Keratinocyte (primary cell): ENCODE results near the gene ATF6. TPM values are rescaled to one million over a fixed set of nuclear protein-coding genes. Genes with fewer than 3 reads are reported as not detected.

Source experiments
- DNase-seq: peaks from one replicate; pipeline ENCODE4 v3.0.0-alpha.2; 2011; ENCODE audit warnings: low read depth, missing footprints, low spot score
- FAIRE-seq: peaks from 2 replicates; lab custom pipeline; 2011; peaks lifted over from hg19 to GRCh38; lab: Jason Lieb, UNC
- H2AFZ ChIP-seq: 2 replicates; pipeline ENCODE4 v1.6.0; 2012; ENCODE audit warnings: low read length, control low read depth, inconsistent platforms; ENCODE audit not compliant: control insufficient read depth
- H3K27ac ChIP-seq: 2 replicates; pipeline ENCODE4 v1.5.1; 2011; ENCODE audit warnings: low read length; ENCODE audit not compliant: control insufficient read depth, insufficient read depth
- H3K27me3 ChIP-seq: 3 replicates; pipeline ENCODE4 v1.6.0; 2011; ENCODE audit warnings: low read length; ENCODE audit not compliant: control insufficient read depth, insufficient read depth; ENCODE audit errors: extremely low read depth
- H3K36me3 ChIP-seq, 2 experiments: 2 replicates in 1 of 2; 3 replicates in 1 of 2; pipeline ENCODE4 v1.5.1; 2011; ENCODE audit warnings: low read length in 2 of 2, mild to moderate bottlenecking in 1 of 2; ENCODE audit not compliant: control insufficient read depth in 2 of 2, insufficient read depth in 2 of 2; ENCODE audit errors: extremely low read depth in 1 of 2
- H3K4me1 ChIP-seq: 3 replicates; pipeline ENCODE4 v1.5.1; 2011; ENCODE audit warnings: low read length; ENCODE audit not compliant: control insufficient read depth, insufficient read depth; ENCODE audit errors: extremely low read depth
- H3K4me2 ChIP-seq: 3 replicates; pipeline ENCODE4 v1.6.0; 2011; ENCODE audit warnings: low read depth, low read length; ENCODE audit not compliant: control insufficient read depth, insufficient read depth; ENCODE audit errors: extremely low read depth
- H3K4me3 ChIP-seq, 3 experiments: fragments of 200-600 bp in 1 of 3; sonication (generic) in 1 of 3; 2 replicates in 2 of 3; 3 replicates in 1 of 3; pipeline ENCODE4 v1.5.1; 2011 to 2016; ENCODE audit warnings: low read length in 3 of 3, mild to moderate bottlenecking in 3 of 3, control low read depth in 2 of 3, inconsistent platforms in 1 of 3, low read depth in 1 of 3, mixed read lengths in 1 of 3, mixed run types in 1 of 3, moderate library complexity in 1 of 3; ENCODE audit not compliant: control insufficient read depth in 2 of 3, insufficient read depth in 2 of 3; ENCODE audit errors: extremely low read depth in 1 of 3
- H3K79me2 ChIP-seq: 2 replicates; pipeline ENCODE4 v1.6.0; 2012; ENCODE audit warnings: low read length; ENCODE audit not compliant: control insufficient read depth, insufficient read depth
- H3K9ac ChIP-seq: 3 replicates; pipeline ENCODE4 v1.6.0; 2011; ENCODE audit warnings: low read length; ENCODE audit not compliant: control insufficient read depth, insufficient read depth; ENCODE audit errors: extremely low read depth
- H3K9me1 ChIP-seq: 3 replicates; pipeline ENCODE4 v1.6.0; 2011; ENCODE audit warnings: low read length; ENCODE audit not compliant: control insufficient read depth, insufficient read depth; ENCODE audit errors: extremely low read depth
- H3K9me3 ChIP-seq: 2 replicates; pipeline ENCODE4 v1.5.1; 2012; ENCODE audit warnings: low read depth, low read length; ENCODE audit not compliant: control insufficient read depth
- H4K20me1 ChIP-seq: 3 replicates; pipeline ENCODE4 v1.6.0; 2011; ENCODE audit warnings: low read length; ENCODE audit not compliant: control insufficient read depth, insufficient read depth; ENCODE audit errors: extremely low read depth
- EZH2 ChIP-seq: IDR thresholded peaks from one replicate; pipeline ENCODE4 v1.6.1; 2012; ENCODE audit warnings: inconsistent platforms, mild to moderate bottlenecking, low read length, moderate library complexity
- dilution Hi-C: fragments of 300-500 bp; cut with MboI; formaldehyde crosslinking; loops from one replicate; pipeline ENCODE4 v1.7.0; 2020; ENCODE audit warnings: low sequenced_read_pairs; ENCODE audit not compliant: extremely low pct_ligation_motif_present
- polyA plus RNA-seq, 5 experiments: library from polyadenylated mRNA; depleted of rRNA in 3 of 5; stranded (reverse) in 3 of 5; stranded (forward) in 1 of 5; unstranded in 1 of 5; fragments of >200 nt; gene quantifications; 1 replicate in 1 of 5; 2 replicates in 3 of 5; 3 replicates in 1 of 5; pipeline versions ENCODE4 v1.2.1 to v1.2.3, GENCODE V29; 2011 to 2012; ENCODE audit warnings: missing spikeins in 2 of 5, low read depth in 1 of 5, low replicate concordance in 1 of 5
- TF ChIP-seq, protein P1 (sequence below), 3 experiments: IDR thresholded peaks in 1 of 3; conservative IDR thresholded peaks in 1 of 3; optimal IDR thresholded peaks in 1 of 3; 2 replicates in 2 of 3; 3 replicates in 1 of 3; pipeline versions ENCODE3 to v1.5.1; 2011; ENCODE audit warnings: low read length in 3 of 3, mild to moderate bottlenecking in 3 of 3, moderate library complexity in 2 of 3, control low read depth in 1 of 3, inconsistent platforms in 1 of 3; ENCODE audit not compliant: insufficient read depth in 2 of 3; ENCODE audit errors: extremely low read depth in 1 of 3

The ATF6 gene
- polyA plus RNA-seq, 1 donor (not counting 4 experiments of a cell fraction or from before 2014, with no cell fraction given), result 19.7 TPM

DNA sequence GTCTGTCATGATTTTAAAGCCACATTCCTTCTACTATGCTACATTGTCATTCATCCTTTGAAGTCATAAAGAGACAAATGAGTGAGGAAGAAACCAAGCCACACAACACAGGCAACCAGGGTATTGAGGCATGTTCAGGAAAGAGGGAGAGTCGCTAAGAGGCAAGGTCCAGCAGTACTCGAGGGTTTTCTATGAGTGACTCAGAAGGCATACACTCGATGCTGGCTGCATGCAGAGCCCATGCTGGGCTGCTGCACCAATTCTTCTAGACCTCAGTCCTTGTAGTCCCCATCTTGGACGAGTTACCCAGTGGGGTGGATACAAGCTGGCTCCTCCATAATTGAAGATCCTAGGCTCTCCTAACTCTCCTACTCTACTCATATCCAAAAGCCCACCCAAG lies 199.9 kb downstream of the ATF6 start:
- no peak for DNase-seq
- Histone ChIP-seq H3K27me3 (no peaks in the 10 kb centered on the region), H3K27ac (no peak overlapping the region), H3K4me2 (no peak overlapping the region), H3K36me3 (peaks cover 0 to 4% of the 10 kb centered on the region in 2 experiments), H4K20me1 (no peaks in the 10 kb centered on the region), H3K9ac (no peak overlapping the region), H3K9me1 (no peaks in the 10 kb centered on the region), H2AFZ (no peak overlapping the region), H3K4me1 (peaks cover 18% of the 10 kb centered on the region), H3K4me3 (no peak overlapping the region), H3K79me2 (no peaks in the 10 kb centered on the region), H3K9me3 (no peaks in the 10 kb centered on the region)
- no peak for FAIRE-seq
- TF ChIP-seq EZH2, result no peak
- TF ChIP-seq, protein P1, sequence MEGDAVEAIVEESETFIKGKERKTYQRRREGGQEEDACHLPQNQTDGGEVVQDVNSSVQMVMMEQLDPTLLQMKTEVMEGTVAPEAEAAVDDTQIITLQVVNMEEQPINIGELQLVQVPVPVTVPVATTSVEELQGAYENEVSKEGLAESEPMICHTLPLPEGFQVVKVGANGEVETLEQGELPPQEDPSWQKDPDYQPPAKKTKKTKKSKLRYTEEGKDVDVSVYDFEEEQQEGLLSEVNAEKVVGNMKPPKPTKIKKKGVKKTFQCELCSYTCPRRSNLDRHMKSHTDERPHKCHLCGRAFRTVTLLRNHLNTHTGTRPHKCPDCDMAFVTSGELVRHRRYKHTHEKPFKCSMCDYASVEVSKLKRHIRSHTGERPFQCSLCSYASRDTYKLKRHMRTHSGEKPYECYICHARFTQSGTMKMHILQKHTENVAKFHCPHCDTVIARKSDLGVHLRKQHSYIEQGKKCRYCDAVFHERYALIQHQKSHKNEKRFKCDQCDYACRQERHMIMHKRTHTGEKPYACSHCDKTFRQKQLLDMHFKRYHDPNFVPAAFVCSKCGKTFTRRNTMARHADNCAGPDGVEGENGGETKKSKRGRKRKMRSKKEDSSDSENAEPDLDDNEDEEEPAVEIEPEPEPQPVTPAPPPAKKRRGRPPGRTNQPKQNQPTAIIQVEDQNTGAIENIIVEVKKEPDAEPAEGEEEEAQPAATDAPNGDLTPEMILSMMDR (optimal IDR thresholded peaks at IDR 0.05 in 1 of 3, IDR thresholded peaks at IDR 0.05 in 1 of 3, conservative IDR thresholded peaks at IDR 0.05 in 1 of 3; ENCODE audit: extremely low read depth in 1 of 3, insufficient read depth in 2 of 3, low read length in 3 of 3), result no peak
- dilution Hi-C loops, result no loop called here

DNA sequence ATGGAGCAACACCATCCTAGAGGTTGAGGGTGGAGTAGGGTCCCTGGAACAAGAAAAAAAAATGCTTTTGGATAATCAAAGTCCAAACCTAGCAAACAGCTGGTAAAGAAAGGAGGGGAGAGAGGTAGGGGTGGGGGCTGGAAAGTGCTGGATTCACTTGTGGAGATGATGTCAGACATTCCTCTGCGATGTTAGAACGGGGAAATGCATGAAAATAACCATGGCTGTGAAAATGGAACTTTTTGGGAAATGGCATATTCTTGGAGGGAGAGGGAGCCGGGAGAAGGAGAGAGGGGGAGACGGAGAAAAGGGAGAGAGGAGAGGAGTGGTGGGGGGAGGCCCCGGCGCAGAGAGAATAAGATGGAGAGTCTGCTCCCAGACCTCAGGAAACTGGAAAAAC lies 203.9 kb downstream of the ATF6 start:
- no peak overlapping the region for H3K9ac ChIP-seq
- H3K4me2 ChIP-seq, result no peak overlapping the region
- no peaks in the 10 kb centered on the region for H3K79me2 ChIP-seq
- peaks cover 18% of the 10 kb centered on the region for H3K27me3 ChIP-seq
- H2AFZ ChIP-seq, result no peak overlapping the region
- H4K20me1 ChIP-seq, result no peaks in the 10 kb centered on the region
- no peaks in the 10 kb centered on the region for H3K9me3 ChIP-seq
- H3K9me1 ChIP-seq, result no peaks in the 10 kb centered on the region
- H3K27ac ChIP-seq, result no peak overlapping the region
- FAIRE-seq (no peak), DNase-seq (no peak)
- H3K4me1 ChIP-seq, result no peaks in the 10 kb centered on the region
- no peaks in the 10 kb centered on the region for H3K36me3 ChIP-seq
- dilution Hi-C loops, result no loop called here
- no peak for TF ChIP-seq EZH2
- TF ChIP-seq, protein P1 (optimal IDR thresholded peaks at IDR 0.05 in 1 of 3, IDR thresholded peaks at IDR 0.05 in 1 of 3, conservative IDR thresholded peaks at IDR 0.05 in 1 of 3; ENCODE audit: extremely low read depth in 1 of 3, insufficient read depth in 2 of 3, low read length in 3 of 3), result no peak
- H3K4me3 ChIP-seq, result no peak overlapping the region
